HG03558 (cell line): ENCODE measurements around the gene ZHX3.
"Not testable (repeated sequence)": the region's sequence is repeated elsewhere in the genome, so short reads cannot be mapped to it uniquely, and the experiment has no call there.

Source experiments
- ATAC-seq: cut with Tn5 transposase; IDR thresholded peaks from one replicate; pipeline ENCODE4 v1.9.1; 2021; ENCODE audit warnings: moderate number of reproducible peaks; ENCODE audit not compliant: unreplicated experiment; ENCODE audit errors: extremely low read depth

Gene ZHX3

GRCh38 chr20:41264819-41265218 is 52.7 kb downstream of the ZHX3 start:
- no peak for ATAC-seq

- ATAC-seq: no peak
Observed at GRCh38 chr20:41261790-41262717, 55.5 kb downstream of the ZHX3 start.

- no peak for ATAC-seq
Observed at GRCh38 chr20:41261260-41261659, 56.3 kb downstream of the ZHX3 start.

GRCh38 chr20:41260734-41261220 is 56.8 kb downstream of the ZHX3 start:
- ATAC-seq: no peak

- ATAC-seq: no peak
Observed at GRCh38 chr20:41259309-41259708, 58.2 kb downstream of the ZHX3 start.

- no peak for ATAC-seq
Observed at GRCh38 chr20:41258474-41258873, 59.1 kb downstream of the ZHX3 start.

- ATAC-seq: no peak
Observed at GRCh38 chr20:41256516-41256915, 61.0 kb downstream of the ZHX3 start.

- no peak for ATAC-seq
Observed at GRCh38 chr20:41255655-41256054, 61.9 kb downstream of the ZHX3 start.

GRCh38 chr20:41249411-41250281 is 67.9 kb downstream of the ZHX3 start:
- no peak for ATAC-seq

GRCh38 chr20:41248368-41249024 is 69.0 kb downstream of the ZHX3 start:
- ATAC-seq: no peak

GRCh38 chr20:41247523-41248367 is 69.8 kb downstream of the ZHX3 start:
- ATAC-seq: no peak

- no peak for ATAC-seq
Observed at GRCh38 chr20:41245086-41245707, 72.3 kb downstream of the ZHX3 start.

- no peak for ATAC-seq
Observed at GRCh38 chr20:41242807-41243206, 74.7 kb downstream of the ZHX3 start.

GRCh38 chr20:41242352-41242751 is 75.2 kb downstream of the ZHX3 start:
- no peak for ATAC-seq

GRCh38 chr20:41237233-41237632 is 80.3 kb downstream of the ZHX3 start:
- ATAC-seq: not testable (repeated sequence)

GRCh38 chr20:41236818-41237217 is 80.7 kb downstream of the ZHX3 start:
- not testable (repeated sequence) for ATAC-seq

- no peak for ATAC-seq
Observed at GRCh38 chr20:41234546-41234945, 83.0 kb downstream of the ZHX3 start.

- ATAC-seq: no peak
Observed at GRCh38 chr20:41234041-41234440, 83.5 kb downstream of the ZHX3 start.
